Uterus (tissue), 4 donors: ENCODE results near the gene CIITA. TPM values are rescaled to one million over a fixed set of nuclear protein-coding genes. Genes with fewer than 3 reads are reported as not detected.

Experiments used
- DNase-seq, 2 donors: peaks; one replicate each; pipeline ENCODE4 v3.0.0-alpha.2; 2019 to 2020
- H3K27ac ChIP-seq, 2 donors: fragments of 200-600 bp; sonication (generic); 1 replicate in 1 of 2; 2 replicates in 1 of 2; pipeline ENCODE4 v1.5.1; 2016 to 2018
- H3K27me3 ChIP-seq, 2 donors: fragments of 200-600 bp; sonication (generic); one replicate each; pipeline ENCODE4 v1.5.1; 2018 to 2019; ENCODE audit warnings: control low read depth in 1 of 2
- H3K36me3 ChIP-seq, 2 donors: fragments of 200-600 bp; sonication (generic); one replicate each; pipeline ENCODE4 v1.5.1; 2019; ENCODE audit warnings: control low read depth in 1 of 2
- H3K4me1 ChIP-seq, 2 donors: fragments of 200-600 bp; sonication (generic); one replicate each; pipeline ENCODE4 v1.5.1; 2018 to 2019; ENCODE audit warnings: control low read depth in 1 of 2
- H3K4me3 ChIP-seq, 2 donors: fragments of 200-600 bp; sonication (generic); 1 replicate in 1 of 2; 2 replicates in 1 of 2; pipeline ENCODE4 v1.5.1; 2018 to 2019; ENCODE audit warnings: mild to moderate bottlenecking in 1 of 2
- H3K9me3 ChIP-seq, 2 donors: fragments of 200-600 bp; sonication (generic); one replicate each; pipeline ENCODE4 v1.5.1; 2019; ENCODE audit warnings: control low read depth in 1 of 2
- POLR2A ChIP-seq, 2 donors: fragments of 450-650 bp; IDR thresholded peaks; one replicate each; pipeline ENCODE4 v1.6.1; 2016; ENCODE audit warnings: antibody characterized with exemption in 2 of 2, mild to moderate bottlenecking in 1 of 2, moderate library complexity in 1 of 2
- intact Hi-C: fragments of 100-400 bp; cut with DNase I; formaldehyde crosslinking; loops from one replicate; pipeline ENCODE4 v1.15.1; 2023; ENCODE audit warnings: low total_unique reads
- total RNA-seq, 4 donors: library from RNA; depleted of rRNA in 3 of 4; stranded (reverse); fragments of >200 nt in 3 of 4; gene quantifications; one replicate each; pipeline versions ENCODE4 v1.1.0 to v1.2.4, GENCODE V29; 2014 to 2023
- TF ChIP-seq, protein P1 (sequence below), 4 experiments: fragments of 200-600 bp in 2 of 4; fragments of 450-650 bp in 2 of 4; sonication (generic) in 2 of 4; IDR thresholded peaks; one replicate each; pipeline ENCODE4 v1.5.1; 2016 to 2019; ENCODE audit warnings: antibody characterized with exemption in 4 of 4, mild to moderate bottlenecking in 2 of 4, moderate library complexity in 1 of 4
- donor health status: DM: yes; HTN: yes; CAD: no.

CIITA gene
- total RNA-seq, 4 donors from 2014 or later: 7.1 to 48.3 (median 18.8) TPM

DNA sequence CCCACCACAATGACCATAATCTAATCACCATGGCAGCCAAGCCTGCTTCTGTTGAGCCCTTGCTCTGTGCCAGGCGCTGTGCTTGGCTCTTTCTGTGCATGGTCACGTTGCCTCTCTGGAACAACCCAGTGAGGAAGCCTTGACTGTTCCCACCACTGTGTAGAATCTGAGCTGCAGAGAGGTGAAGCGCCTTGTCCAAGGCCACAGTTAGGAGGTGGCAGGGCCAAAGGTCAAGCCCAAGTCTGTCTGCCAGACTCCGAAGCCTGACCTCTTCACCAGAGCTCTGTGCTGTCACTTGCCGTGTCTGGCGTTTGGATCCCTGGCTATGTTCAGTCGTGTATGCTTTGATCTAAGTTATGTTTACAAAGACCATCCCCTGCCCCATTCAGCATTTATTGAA lies 77.9 kb downstream of the CIITA start:
- Histone ChIP-seq H3K9me3 (no peaks in the 10 kb centered on the region), H3K27ac (no peak overlapping the region), H3K4me3 (no peak overlapping the region), H3K36me3 (no peaks in the 10 kb centered on the region), H3K4me1 (no peaks in the 10 kb centered on the region), H3K27me3 (no peaks in the 10 kb centered on the region)
- intact Hi-C loops: no loop called here
- no peak for DNase-seq
- TF ChIP-seq, protein P1, sequence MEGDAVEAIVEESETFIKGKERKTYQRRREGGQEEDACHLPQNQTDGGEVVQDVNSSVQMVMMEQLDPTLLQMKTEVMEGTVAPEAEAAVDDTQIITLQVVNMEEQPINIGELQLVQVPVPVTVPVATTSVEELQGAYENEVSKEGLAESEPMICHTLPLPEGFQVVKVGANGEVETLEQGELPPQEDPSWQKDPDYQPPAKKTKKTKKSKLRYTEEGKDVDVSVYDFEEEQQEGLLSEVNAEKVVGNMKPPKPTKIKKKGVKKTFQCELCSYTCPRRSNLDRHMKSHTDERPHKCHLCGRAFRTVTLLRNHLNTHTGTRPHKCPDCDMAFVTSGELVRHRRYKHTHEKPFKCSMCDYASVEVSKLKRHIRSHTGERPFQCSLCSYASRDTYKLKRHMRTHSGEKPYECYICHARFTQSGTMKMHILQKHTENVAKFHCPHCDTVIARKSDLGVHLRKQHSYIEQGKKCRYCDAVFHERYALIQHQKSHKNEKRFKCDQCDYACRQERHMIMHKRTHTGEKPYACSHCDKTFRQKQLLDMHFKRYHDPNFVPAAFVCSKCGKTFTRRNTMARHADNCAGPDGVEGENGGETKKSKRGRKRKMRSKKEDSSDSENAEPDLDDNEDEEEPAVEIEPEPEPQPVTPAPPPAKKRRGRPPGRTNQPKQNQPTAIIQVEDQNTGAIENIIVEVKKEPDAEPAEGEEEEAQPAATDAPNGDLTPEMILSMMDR (IDR thresholded peaks at IDR 0.05): no peak
- no peak for TF ChIP-seq POLR2A (IDR thresholded peaks at IDR 0.05)

DNA sequence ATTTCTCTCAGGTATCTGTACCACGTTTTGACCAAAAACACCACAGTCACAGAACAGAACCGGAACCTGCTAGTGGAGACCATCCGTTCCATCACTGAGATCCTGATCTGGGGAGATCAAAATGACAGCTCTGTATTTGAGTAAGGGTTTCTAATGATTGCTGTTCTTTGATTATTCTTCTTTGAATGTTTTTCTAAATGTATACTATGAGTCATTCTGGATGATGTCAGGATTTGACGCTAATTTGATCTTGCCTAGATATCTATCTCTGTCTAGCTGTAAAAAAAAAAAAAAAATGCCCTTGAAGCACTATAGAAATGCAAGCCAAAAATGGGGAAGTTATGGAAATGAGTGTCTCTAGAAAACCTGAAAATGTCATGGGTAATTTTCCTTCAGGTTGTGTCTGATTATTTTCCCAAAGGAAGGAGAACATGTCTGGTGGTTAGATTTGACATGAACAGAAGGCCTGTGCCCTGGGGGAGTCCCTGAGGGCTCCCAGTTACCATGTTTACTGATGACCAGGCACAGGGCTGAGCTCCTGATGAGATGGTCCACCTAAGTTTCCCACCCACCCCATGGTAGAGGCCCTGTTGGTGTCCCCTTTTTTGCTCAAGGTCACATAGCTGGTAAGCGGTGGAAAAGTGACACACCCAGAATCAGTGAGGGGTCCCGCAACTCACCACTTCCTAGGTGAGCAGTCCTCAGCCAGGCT lies 80.9 kb downstream of the CIITA start:
- TF ChIP-seq POLR2A (IDR thresholded peaks at IDR 0.05): no peak
- TF ChIP-seq, protein P1 (IDR thresholded peaks at IDR 0.05): no peak
- H3K4me3 ChIP-seq: no peak overlapping the region
- no peak for DNase-seq
- H3K27me3 ChIP-seq: no peaks in the 10 kb centered on the region
- H3K9me3 ChIP-seq: no peaks in the 10 kb centered on the region
- no peaks in the 10 kb centered on the region for H3K36me3 ChIP-seq
- H3K4me1 ChIP-seq: no peaks in the 10 kb centered on the region
- no peak overlapping the region for H3K27ac ChIP-seq
- intact Hi-C loops: no loop called here

DNA sequence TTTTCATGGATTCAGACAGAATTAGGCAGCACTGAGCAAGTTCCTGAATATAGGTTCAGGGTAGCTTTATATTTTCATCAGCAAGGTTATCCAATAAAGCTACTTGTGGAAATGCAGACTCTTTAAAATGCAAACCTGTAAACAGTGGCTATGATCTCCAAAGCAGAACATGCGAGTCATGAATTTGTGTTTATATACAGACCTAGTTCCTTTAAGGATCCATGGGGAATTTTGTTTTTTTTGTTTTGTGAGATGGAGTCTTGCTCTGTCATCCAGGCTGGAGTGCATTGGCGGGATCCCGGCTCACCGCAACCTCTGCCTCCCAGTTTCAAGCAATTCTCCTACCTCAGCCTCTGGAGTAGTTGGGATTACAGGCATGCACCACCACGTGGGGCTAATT lies 82.2 kb downstream of the CIITA start:
- Histone ChIP-seq H3K36me3 (no peaks in the 10 kb centered on the region), H3K27me3 (no peaks in the 10 kb centered on the region), H3K4me1 (no peaks in the 10 kb centered on the region), H3K4me3 (no peak overlapping the region), H3K27ac (no peak overlapping the region), H3K9me3 (no peaks in the 10 kb centered on the region)
- intact Hi-C loops: no loop called here
- no peak for DNase-seq
- TF ChIP-seq, protein P1 (IDR thresholded peaks at IDR 0.05): no peak
- no peak for TF ChIP-seq POLR2A (IDR thresholded peaks at IDR 0.05)

DNA sequence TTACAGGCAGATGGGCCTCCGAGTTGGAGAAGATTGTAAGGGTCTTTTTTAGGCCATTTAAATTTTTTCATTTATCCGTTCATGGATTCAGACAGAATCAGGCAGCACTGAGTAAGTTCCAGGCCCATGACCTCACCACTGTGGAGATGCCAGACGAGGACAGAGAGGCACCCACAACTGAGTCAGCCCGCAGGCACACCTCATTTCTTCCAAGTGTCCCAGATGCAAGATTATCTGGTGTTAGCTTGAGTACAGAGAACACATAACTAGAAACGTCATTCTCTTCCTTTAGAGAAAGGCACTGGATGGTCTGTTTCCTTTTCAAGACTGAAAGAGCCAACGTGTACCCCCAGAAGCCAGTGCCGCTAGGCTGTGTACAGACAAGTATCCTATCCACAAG lies 84.2 kb downstream of the CIITA start:
- no peaks in the 10 kb centered on the region for H3K27me3 ChIP-seq
- H3K9me3 ChIP-seq: no peaks in the 10 kb centered on the region
- no peaks in the 10 kb centered on the region for H3K36me3 ChIP-seq
- no peaks in the 10 kb centered on the region for H3K4me1 ChIP-seq
- TF ChIP-seq, protein P1 (IDR thresholded peaks at IDR 0.05): no peak
- TF ChIP-seq POLR2A (IDR thresholded peaks at IDR 0.05): no peak
- intact Hi-C loops: no loop called here
- peak overlapping the region; percentile 23 to 39 for H3K27ac ChIP-seq
- DNase-seq: no peak
- no peak overlapping the region for H3K4me3 ChIP-seq

DNA sequence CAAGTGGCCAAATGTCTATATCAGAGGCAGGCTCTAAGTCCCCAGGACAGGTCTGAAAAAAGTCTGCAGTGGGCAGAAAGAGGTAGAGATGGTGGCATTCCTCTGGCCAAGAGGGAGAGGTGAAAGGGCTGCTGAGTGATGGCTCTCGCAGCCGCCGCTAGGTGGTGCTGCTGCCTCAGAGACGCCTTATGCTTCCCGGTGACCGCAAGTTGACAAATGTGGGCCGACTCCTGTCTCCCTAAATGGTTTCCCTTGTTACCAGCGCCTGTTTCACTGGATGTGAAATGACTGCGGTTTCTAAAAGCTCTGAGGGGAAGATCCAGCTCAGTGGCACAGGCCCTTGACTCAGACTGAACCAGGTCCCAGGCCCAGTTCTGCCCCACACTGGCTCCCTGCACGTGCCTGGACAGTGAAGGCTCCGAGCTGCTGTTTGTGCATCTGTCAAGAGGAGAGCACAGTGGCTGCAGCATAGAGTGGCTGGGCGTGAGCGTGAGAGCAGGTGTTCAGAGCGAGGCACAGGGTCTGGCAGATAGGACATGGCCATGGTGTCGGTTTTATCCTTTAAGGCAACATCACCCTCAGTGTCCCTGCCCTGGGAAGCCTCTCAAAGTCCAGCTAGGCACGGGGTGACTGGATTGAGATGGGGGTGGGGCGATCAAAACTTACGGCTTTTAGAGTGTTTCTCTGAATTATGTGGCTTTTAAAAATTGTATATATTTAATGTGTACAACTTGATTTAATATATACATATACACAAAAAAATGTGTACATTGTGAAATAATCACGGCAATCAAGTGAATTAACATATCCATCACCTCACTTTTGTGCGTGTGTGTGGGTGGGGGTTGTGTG lies 87.3 kb downstream of the CIITA start:
- TF ChIP-seq, protein P1 (IDR thresholded peaks at IDR 0.05): peak; percentile 89 to 97 (median 94)
- peak in 1 of 2 donors; percentile 14 for TF ChIP-seq POLR2A (IDR thresholded peaks at IDR 0.05)
- Histone ChIP-seq H3K4me1 (no peaks in the 10 kb centered on the region), H3K4me3 (no peak overlapping the region), H3K36me3 (no peaks in the 10 kb centered on the region), H3K27ac (no peak overlapping the region), H3K27me3 (no peaks in the 10 kb centered on the region), H3K9me3 (no peaks in the 10 kb centered on the region)
- DNase-seq: peak; percentile 78 to 86
- intact Hi-C loops: loop anchor here (2.0 kb wide), 1 partner anchor 295 kb away; no protein-coding TSS in a partner anchor
